GM19438 (cell line): ENCODE results near the gene ASB7.
"Not testable (repeated sequence)": the region's sequence is repeated elsewhere in the genome, so short reads cannot be mapped to it uniquely, and the experiment has no call there.

ENCODE experiments used
- ATAC-seq: cut with Tn5 transposase; IDR thresholded peaks from one replicate; pipeline ENCODE4 v1.9.1; 2021; ENCODE audit warnings: low read depth; ENCODE audit not compliant: unreplicated experiment

ASB7 gene

GRCh38 chr15:100645671-100646070 lies 43.3 kb downstream of the ASB7 start:
- no peak for ATAC-seq

GRCh38 chr15:100648951-100649350 lies 46.6 kb downstream of the ASB7 start:
- no peak for ATAC-seq

GRCh38 chr15:100650685-100651084 lies 48.3 kb downstream of the ASB7 start:
- no peak for ATAC-seq

GRCh38 chr15:100651253-100651652 lies 48.9 kb downstream of the ASB7 start:
- ATAC-seq: no peak

GRCh38 chr15:100652116-100652515 lies 49.7 kb downstream of the ASB7 start:
- no peak for ATAC-seq

GRCh38 chr15:100653608-100654007 lies 51.2 kb downstream of the ASB7 start:
- ATAC-seq: no peak

GRCh38 chr15:100658895-100659294 lies 56.5 kb downstream of the ASB7 start:
- ATAC-seq: no peak

GRCh38 chr15:100661156-100661555 lies 58.8 kb downstream of the ASB7 start:
- no peak for ATAC-seq

GRCh38 chr15:100663086-100663914 lies 60.9 kb downstream of the ASB7 start:
- no peak for ATAC-seq

- no peak for ATAC-seq
These were observed 61.5 kb downstream of the ASB7 start for GRCh38 chr15:100663915-100664281.

- no peak for ATAC-seq
These were observed 63.2 kb downstream of the ASB7 start for GRCh38 chr15:100665570-100665969.

GRCh38 chr15:100667405-100668347 lies 65.3 kb downstream of the ASB7 start:
- ATAC-seq: no peak

- no peak for ATAC-seq
These were observed 66.0 kb downstream of the ASB7 start for GRCh38 chr15:100668348-100668745.

- no peak for ATAC-seq
These were observed 66.9 kb downstream of the ASB7 start for GRCh38 chr15:100669260-100669659.

- no peak for ATAC-seq
These were observed 68.2 kb downstream of the ASB7 start for GRCh38 chr15:100670505-100671021.

GRCh38 chr15:100671124-100671680 lies 68.8 kb downstream of the ASB7 start:
- ATAC-seq: no peak

- no peak for ATAC-seq
These were observed 69.6 kb downstream of the ASB7 start for GRCh38 chr15:100671858-100672543.

- no peak for ATAC-seq
These were observed 70.6 kb downstream of the ASB7 start for GRCh38 chr15:100672959-100673358.

GRCh38 chr15:100679151-100679550 lies 76.8 kb downstream of the ASB7 start:
- not testable (repeated sequence) for ATAC-seq

- ATAC-seq: no peak
These were observed 78.3 kb downstream of the ASB7 start for GRCh38 chr15:100680726-100681125.
